Peyer's patch (tissue), 4 donors: ENCODE data around the gene NRDC.
"Not testable (repeated sequence)": the region's sequence is repeated elsewhere in the genome, so short reads cannot be mapped to it uniquely, and the experiment has no call there.

ENCODE experiments used
- POLR2A ChIP-seq, 2 donors: fragments of 450-650 bp; IDR thresholded peaks; one replicate each; pipeline ENCODE4 v1.5.1; 2017; ENCODE audit warnings: antibody characterized with exemption in 2 of 2, mild to moderate bottlenecking in 2 of 2, moderate library complexity in 2 of 2
- TF ChIP-seq, protein P1 (sequence below), 6 experiments: fragments of 450-650 bp in 4 of 6; fragments of 200-600 bp in 2 of 6; sonication (generic) in 1 of 6; IDR thresholded peaks; one replicate each; pipeline ENCODE4 v1.5.1; 2017 to 2019; ENCODE audit warnings: antibody characterized with exemption in 6 of 6, mild to moderate bottlenecking in 3 of 6, moderate library complexity in 1 of 6

DNA sequence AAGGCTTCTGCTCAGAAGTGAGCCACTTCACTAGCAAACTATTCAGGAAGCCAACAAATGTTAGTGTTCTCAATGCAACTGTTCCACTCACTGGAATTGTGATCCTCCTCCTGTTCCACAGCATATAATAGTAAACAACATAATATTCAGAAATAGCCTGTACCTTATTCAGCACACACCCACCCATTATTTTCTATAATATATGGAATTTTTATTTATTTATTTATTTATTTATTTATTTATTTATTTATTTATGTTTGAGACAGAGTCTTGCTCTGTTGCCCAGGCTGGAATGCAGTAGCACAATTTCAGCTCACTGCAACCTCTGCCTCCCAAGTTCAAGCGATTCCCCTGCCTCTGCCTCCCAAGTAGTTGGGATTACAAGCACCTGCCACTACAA is 5.3 kb downstream of the NRDC start:
- TF ChIP-seq, protein P1, sequence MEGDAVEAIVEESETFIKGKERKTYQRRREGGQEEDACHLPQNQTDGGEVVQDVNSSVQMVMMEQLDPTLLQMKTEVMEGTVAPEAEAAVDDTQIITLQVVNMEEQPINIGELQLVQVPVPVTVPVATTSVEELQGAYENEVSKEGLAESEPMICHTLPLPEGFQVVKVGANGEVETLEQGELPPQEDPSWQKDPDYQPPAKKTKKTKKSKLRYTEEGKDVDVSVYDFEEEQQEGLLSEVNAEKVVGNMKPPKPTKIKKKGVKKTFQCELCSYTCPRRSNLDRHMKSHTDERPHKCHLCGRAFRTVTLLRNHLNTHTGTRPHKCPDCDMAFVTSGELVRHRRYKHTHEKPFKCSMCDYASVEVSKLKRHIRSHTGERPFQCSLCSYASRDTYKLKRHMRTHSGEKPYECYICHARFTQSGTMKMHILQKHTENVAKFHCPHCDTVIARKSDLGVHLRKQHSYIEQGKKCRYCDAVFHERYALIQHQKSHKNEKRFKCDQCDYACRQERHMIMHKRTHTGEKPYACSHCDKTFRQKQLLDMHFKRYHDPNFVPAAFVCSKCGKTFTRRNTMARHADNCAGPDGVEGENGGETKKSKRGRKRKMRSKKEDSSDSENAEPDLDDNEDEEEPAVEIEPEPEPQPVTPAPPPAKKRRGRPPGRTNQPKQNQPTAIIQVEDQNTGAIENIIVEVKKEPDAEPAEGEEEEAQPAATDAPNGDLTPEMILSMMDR (IDR thresholded peaks at IDR 0.05) = not testable (repeated sequence)
- not testable (repeated sequence) for TF ChIP-seq POLR2A (IDR thresholded peaks at IDR 0.05)
